ENCODE measurements around the gene RAC3.

DNA sequence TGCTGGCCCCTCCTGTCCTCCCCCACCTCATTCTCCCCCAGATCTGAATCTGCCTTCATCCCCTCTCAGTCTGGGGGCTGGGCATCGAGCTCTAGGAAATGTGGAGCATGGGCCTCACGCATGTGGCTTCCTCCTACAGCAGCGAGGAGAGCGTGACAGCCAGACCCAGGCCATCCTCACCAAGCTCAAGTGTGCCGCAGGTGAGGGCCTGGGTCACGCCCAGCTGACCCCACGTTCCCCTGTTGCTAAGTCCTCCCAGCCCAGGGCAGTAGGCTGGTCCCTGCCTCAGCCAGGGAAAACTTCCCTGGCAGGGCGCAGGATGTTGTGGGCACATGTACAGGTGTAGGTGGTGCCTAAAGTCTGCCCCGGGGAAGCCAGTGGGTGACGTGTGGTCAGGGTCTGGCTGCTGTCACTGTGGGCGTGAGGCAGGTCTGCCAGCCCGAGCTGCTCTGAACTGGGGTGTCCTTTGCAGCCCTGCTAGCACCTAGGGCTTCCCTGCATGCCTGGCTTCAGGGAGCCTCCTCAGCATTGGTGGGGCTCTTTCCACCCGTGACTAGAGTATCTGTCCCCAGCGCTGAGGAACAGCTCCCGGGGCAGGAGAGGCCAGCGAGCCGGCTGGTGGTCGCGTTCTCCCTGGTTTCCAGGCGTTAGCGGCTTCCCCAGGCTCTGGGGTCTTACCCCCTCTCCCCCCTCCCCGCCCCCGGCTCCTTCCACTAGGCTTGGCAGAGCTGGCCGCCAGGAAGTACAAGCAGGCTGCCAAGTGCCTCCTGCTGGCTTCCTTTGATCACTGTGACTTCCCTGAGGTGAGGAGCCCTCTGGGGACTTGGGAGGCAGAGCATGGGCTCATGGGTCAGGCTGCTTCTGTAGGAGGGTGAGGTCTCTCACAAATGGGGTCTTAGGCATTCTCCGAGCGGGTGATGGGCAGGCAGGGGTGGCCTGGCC, 23.8 kb downstream of the RAC3 start:
- TF ChIP-seq, protein P1, sequence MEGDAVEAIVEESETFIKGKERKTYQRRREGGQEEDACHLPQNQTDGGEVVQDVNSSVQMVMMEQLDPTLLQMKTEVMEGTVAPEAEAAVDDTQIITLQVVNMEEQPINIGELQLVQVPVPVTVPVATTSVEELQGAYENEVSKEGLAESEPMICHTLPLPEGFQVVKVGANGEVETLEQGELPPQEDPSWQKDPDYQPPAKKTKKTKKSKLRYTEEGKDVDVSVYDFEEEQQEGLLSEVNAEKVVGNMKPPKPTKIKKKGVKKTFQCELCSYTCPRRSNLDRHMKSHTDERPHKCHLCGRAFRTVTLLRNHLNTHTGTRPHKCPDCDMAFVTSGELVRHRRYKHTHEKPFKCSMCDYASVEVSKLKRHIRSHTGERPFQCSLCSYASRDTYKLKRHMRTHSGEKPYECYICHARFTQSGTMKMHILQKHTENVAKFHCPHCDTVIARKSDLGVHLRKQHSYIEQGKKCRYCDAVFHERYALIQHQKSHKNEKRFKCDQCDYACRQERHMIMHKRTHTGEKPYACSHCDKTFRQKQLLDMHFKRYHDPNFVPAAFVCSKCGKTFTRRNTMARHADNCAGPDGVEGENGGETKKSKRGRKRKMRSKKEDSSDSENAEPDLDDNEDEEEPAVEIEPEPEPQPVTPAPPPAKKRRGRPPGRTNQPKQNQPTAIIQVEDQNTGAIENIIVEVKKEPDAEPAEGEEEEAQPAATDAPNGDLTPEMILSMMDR (IDR thresholded peaks at IDR 0.05; ENCODE audit: insufficient read depth, low read depth, low read length) = no peak
- no peak for TF ChIP-seq EZH2 (IDR thresholded peaks at IDR 0.05; ENCODE audit: insufficient read depth, low read length)

All from astrocyte (in vitro differentiated cells and primary cell).